Measurements from ENCODE around the gene SCARF2.

- no peak for TF ChIP-seq CTCF (IDR thresholded peaks at IDR 0.05)
- TF ChIP-seq POLR2A (IDR thresholded peaks at IDR 0.05): no peak
- TF ChIP-seq POLR2AphosphoS5 (IDR thresholded peaks at IDR 0.05): no peak
These were observed 12.4 kb upstream of the SCARF2 start for GRCh38 chr22:20449819-20450550.
